GM18502 (cell line): Measurements from ENCODE around the gene POLR1E.
A peak's percentile ranks its signal among the peaks of the same experiment; 100 is the strongest.
"Not testable (repeated sequence)": the region's sequence is repeated elsewhere in the genome, so short reads cannot be mapped to it uniquely, and the experiment has no call there.

Experiments used
- ATAC-seq: cut with Tn5 transposase; IDR thresholded peaks from one replicate; pipeline ENCODE4 v1.9.1; 2021; ENCODE audit warnings: mild to moderate bottlenecking; ENCODE audit not compliant: unreplicated experiment, poor library complexity

Gene POLR1E

GRCh38 chr9:37464426-37465248, 21.1 kb upstream of the POLR1E start:
- ATAC-seq: peak; percentile 46

- ATAC-seq: peak; percentile 76
Measured at GRCh38 chr9:37465249-37466036, 20.3 kb upstream of the POLR1E start, which contains the start of gene ZBTB5. Gene ZBTB5 (minus strand): TSS chr9:37465450. CDS start chr9:37442551, 22,899 bp downstream.

- peak; percentile 6 for ATAC-seq
Measured at GRCh38 chr9:37466037-37466709, 19.6 kb upstream of the POLR1E start.

GRCh38 chr9:37467530-37467929, 18.2 kb upstream of the POLR1E start:
- not testable (repeated sequence) for ATAC-seq

GRCh38 chr9:37468620-37469019, 17.1 kb upstream of the POLR1E start:
- ATAC-seq: no peak

- no peak for ATAC-seq
Measured at GRCh38 chr9:37471942-37472684, 13.6 kb upstream of the POLR1E start.

- not testable (repeated sequence) for ATAC-seq
Measured at GRCh38 chr9:37473982-37474381, 11.8 kb upstream of the POLR1E start.

- no peak for ATAC-seq
Measured at GRCh38 chr9:37474438-37474837, 11.3 kb upstream of the POLR1E start.

- ATAC-seq: no peak
Measured at GRCh38 chr9:37476930-37477329, 8.8 kb upstream of the POLR1E start.

- not testable (repeated sequence) for ATAC-seq
Measured at GRCh38 chr9:37477443-37477842, 8.3 kb upstream of the POLR1E start.

- not testable (repeated sequence) for ATAC-seq
Measured at GRCh38 chr9:37477987-37478619, 7.6 kb upstream of the POLR1E start.

- ATAC-seq: no peak
Measured at GRCh38 chr9:37480759-37481158, 5.0 kb upstream of the POLR1E start.

GRCh38 chr9:37486256-37486615, 488 bp downstream of the POLR1E start:
- ATAC-seq: no peak

GRCh38 chr9:37486616-37487548, 1.1 kb downstream of the POLR1E start:
- no peak for ATAC-seq

GRCh38 chr9:37491939-37492338, 6.2 kb downstream of the POLR1E start:
- no peak for ATAC-seq

- no peak for ATAC-seq
Measured at GRCh38 chr9:37495571-37495970, 9.8 kb downstream of the POLR1E start.

GRCh38 chr9:37496020-37496419, 10.3 kb downstream of the POLR1E start:
- ATAC-seq: no peak

- ATAC-seq: no peak
Measured at GRCh38 chr9:37497320-37497719, 11.6 kb downstream of the POLR1E start.

GRCh38 chr9:37498457-37498856, 12.7 kb downstream of the POLR1E start:
- ATAC-seq: no peak
